ENCODE results near the gene TRMT13.
"Not testable (repeated sequence)": the region's sequence is repeated elsewhere in the genome, so short reads cannot be mapped to it uniquely, and the experiment has no call there.

TRMT13 gene

GRCh38 chr1:100164702-100165101 lies 31.7 kb downstream of the TRMT13 start:
- no peak for DNase-seq

GRCh38 chr1:100168051-100168450 lies 35.1 kb downstream of the TRMT13 start:
- no peak for DNase-seq

GRCh38 chr1:100177295-100178041 lies 44.5 kb downstream of the TRMT13 start:
- no peak for DNase-seq

GRCh38 chr1:100178091-100178490 lies 45.1 kb downstream of the TRMT13 start, which contains the start of gene LRRC39:
LRRC39 (minus strand) TSS chr1:100178256; CDS start chr1:100168516, 9,740 bp downstream.
- DNase-seq, result no peak

GRCh38 chr1:100183370-100183769 lies 50.4 kb downstream of the TRMT13 start:
- DNase-seq, result no peak

DNA sequence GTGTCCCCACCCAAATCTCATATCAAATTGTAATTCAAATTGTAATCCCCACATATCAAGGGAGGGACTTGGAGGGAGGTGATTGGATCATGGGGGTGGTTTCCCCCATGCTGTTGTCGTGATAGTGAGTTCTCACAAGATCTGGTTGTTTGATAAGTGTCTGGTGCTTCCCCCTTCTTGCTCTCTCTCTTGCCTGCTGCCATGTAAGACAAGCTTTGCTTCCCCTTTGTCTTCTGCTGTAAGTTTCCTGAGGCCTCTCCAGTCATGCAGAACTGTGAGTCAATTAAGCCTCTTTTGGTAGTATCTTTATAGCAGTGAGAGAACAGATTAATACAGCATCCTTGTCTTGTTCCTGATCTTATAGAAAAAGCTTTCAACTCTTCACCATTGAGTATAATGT lies 51.6 kb downstream of the TRMT13 start:
- no peak for DNase-seq

DNA sequence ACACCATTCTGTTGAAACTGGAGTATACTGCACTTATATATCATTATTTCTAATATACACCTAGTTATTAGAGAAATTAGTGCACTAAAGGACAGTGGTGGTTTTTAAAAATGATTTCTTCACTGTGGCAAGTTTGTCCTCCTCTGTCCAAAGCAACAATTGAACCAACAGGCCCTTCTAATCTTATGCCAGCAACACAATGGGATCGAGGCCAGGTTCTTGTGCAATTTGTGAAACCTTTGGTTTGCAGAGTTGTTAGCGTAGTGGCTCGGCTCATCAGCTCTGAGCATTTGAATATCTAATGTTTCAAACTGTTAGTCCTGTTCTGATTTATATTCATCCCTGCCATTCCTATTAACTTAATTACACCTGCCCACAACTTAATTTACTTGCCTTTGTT lies 54.9 kb downstream of the TRMT13 start:
- DNase-seq, result no peak

GRCh38 chr1:100188617-100189016 lies 55.7 kb downstream of the TRMT13 start:
- DNase-seq, result no peak

GRCh38 chr1:100198596-100198995 lies 65.6 kb downstream of the TRMT13 start:
- no peak for DNase-seq

DNA sequence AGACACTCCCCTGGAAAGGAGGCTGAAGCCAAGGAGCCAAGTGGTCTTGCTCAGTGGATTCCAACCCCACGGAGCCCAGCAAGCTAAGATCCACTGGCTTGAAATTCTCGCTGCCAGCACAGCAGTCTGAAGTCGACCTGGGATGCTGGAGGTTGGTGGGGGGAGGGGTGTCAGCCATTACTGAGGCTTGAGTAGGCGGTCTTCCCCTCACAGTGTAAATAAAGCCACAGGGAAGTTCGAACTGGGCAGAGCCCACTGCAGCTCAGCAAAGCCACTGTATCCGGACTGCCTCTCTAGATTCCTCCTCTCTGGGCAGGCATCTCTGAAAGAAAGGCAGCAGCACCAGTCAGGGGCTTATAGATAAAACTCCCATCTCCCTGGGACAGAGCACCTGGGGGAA lies 67.1 kb downstream of the TRMT13 start:
- DNase-seq, result not testable (repeated sequence)

All from stimulated activated CD4-positive, alpha-beta T cell treated with anti-CD3 and anti-CD28 coated beads, Interleukin-1b, Interleukin-23, amount 100 ng/mL, for 48 hours (primary cell).